Measurements from ENCODE around the gene SLC18A2. TPM values are rescaled to one million over a fixed set of nuclear protein-coding genes. Genes with fewer than 3 reads are reported as not detected.

Gene SLC18A2
- total and polyA plus RNA-seq, 2 donors (not counting 3 experiments of a cell fraction or from before 2014, with no cell fraction given) = not detected

- Histone ChIP-seq H3K4me1 (ENCODE audit: control insufficient read depth, extremely low read depth, insufficient read depth, low read length) (no peaks in the 10 kb centered on the region), H3K79me2 (ENCODE audit: control insufficient read depth, insufficient read depth, low read length) (peaks cover 30% of the 10 kb centered on the region), H3K27ac (ENCODE audit: insufficient read depth, low read depth, low read length) (no peak overlapping the region), H4K20me1 (replicated peaks; ENCODE audit: control insufficient read depth, extremely low read depth, insufficient read depth, low read length) (peaks cover 2% of the 10 kb centered on the region), H3K9me1 (replicated peaks; ENCODE audit: control insufficient read depth, extremely low read depth, insufficient read depth, low read length) (no peaks in the 10 kb centered on the region), H2AFZ (ENCODE audit: low read depth, low read length) (no peak overlapping the region), H3K4me3 (replicated peaks in 1 of 3; ENCODE audit: insufficient read depth in 1 of 3, low read depth in 1 of 3, low read length in 3 of 3) (no peak overlapping the region), H3K9me3 (replicated peaks; ENCODE audit: control insufficient read depth, insufficient read depth, low read length) (no peaks in the 10 kb centered on the region), H3K27me3 (ENCODE audit: control insufficient read depth in 2 of 2, insufficient read depth in 2 of 2, low read length in 2 of 2) (no peaks in the 10 kb centered on the region), H3K4me2 (ENCODE audit: insufficient read depth, low read length) (no peak overlapping the region), H3K9ac (replicated peaks; ENCODE audit: extremely low read depth, insufficient read depth, low read length) (no peak overlapping the region), H3K36me3 (ENCODE audit: control insufficient read depth in 2 of 2, extremely low read depth in 1 of 2, insufficient read depth in 2 of 2, low read length in 2 of 2) (no peaks in the 10 kb centered on the region)
- no TSS peak for BruUV-seq (replicated peaks)
- intact Hi-C loops (cut with micrococcal nuclease) (no loop called here), dilution Hi-C loops (cut with MboI; ENCODE audit: extremely low pct_ligation_motif_present, low sequenced_read_pairs) (no loop called here)
- ChIA-PET POLR2A (no interaction called here), CTCF (interaction anchor here (1.3 kb wide), 1 partner anchor 8 kb away, joined by 4 read pairs; no protein-coding TSS in a partner anchor)
- TF ChIP-seq EZH2 (IDR thresholded peaks at IDR 0.05; ENCODE audit: borderline replicate concordance, low read depth, low read length, severe bottlenecking) (no peak), CTCF (IDR thresholded peaks at IDR 0.05; ENCODE audit: extremely low read depth in 1 of 2, insufficient read depth in 1 of 2, low read depth in 1 of 2, low read length in 2 of 2) (no peak), POLR2A (IDR thresholded peaks at IDR 0.05; ENCODE audit: low read depth, low read length) (no peak), FOS (IDR thresholded peaks at IDR 0.05; ENCODE audit: borderline replicate concordance, insufficient read depth, low read length) (no peak), MYC (IDR thresholded peaks at IDR 0.05; ENCODE audit: low read depth, low read length) (no peak), GATA2 (IDR thresholded peaks at IDR 0.05; ENCODE audit: insufficient read depth, insufficient read length, low read depth, low read length) (no peak), MAX (IDR thresholded peaks at IDR 0.05; ENCODE audit: insufficient read depth, insufficient read length) (no peak), POLR2AphosphoS5 (IDR thresholded peaks at IDR 0.05; ENCODE audit: insufficient read depth, low read depth, low read length) (no peak), JUN (IDR thresholded peaks at IDR 0.05; ENCODE audit: borderline replicate concordance, insufficient read depth, insufficient read length, low read depth) (no peak)
- no peak for DNase-seq (ENCODE audit: low read depth, low spot score)
- no peak for FAIRE-seq
These were observed 86.3 kb downstream of the SLC18A2 start for GRCh38 chr10:117327262-117327661.

Other genes starting within 250 kb of the SLC18A2 start
- 29.7 and 36.5 TPM in 2 replicates for gene SHTN1, start 235.9 kb upstream of the SLC18A2 start, total RNA-seq
- gene SHTN1, start 235.9 kb upstream of the SLC18A2 start, polyA plus RNA-seq = 4.0 and 4.8 TPM in 2 replicates
- not detected in 2 replicates for gene VAX1, start 102.8 kb upstream of the SLC18A2 start, total RNA-seq
- gene VAX1, start 102.8 kb upstream of the SLC18A2 start, polyA plus RNA-seq = not detected in 2 replicates
- not detected in 2 replicates for gene KCNK18, start 43.6 kb upstream of the SLC18A2 start, total RNA-seq
- not detected in 2 replicates for gene KCNK18, start 43.6 kb upstream of the SLC18A2 start, polyA plus RNA-seq
- 21.9 and 22.6 TPM in 2 replicates for gene PDZD8, start 134.3 kb downstream of the SLC18A2 start, total RNA-seq
- 3.8 and 5.9 TPM in 2 replicates for gene PDZD8, start 134.3 kb downstream of the SLC18A2 start, polyA plus RNA-seq

Data from endothelial cell of umbilical vein (primary cell).